Measurements from ENCODE around the gene PLA2G4C. TPM values are rescaled to one million over a fixed set of nuclear protein-coding genes. Genes with fewer than 3 reads are reported as not detected.

Gene PLA2G4C
- total and polyA plus RNA-seq, 4 donors, result 6.4 to 21.6 (median 10.2) TPM

DNA sequence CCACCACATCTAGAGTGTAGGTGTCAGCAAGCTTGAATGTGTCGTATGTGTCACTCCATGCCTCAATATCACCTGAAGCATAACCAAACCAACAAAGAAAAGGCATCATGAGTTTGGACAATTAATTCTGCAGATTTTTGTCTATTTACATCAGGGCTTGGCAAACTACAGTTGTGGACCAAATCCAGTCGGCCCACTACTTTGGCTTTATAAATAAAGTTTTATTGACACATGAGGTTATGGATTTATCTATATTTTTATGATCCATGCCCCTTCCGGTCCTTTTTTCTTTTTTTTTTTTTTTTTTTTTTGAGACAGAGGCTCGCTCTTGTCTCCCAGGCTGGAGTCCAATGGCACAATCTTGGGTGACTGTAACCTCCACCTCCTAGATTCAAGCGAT, 57.5 kb downstream of the PLA2G4C start:
- no peak for DNase-seq
- Histone ChIP-seq H3K4me1 (ENCODE audit: control insufficient read depth in 5 of 5, insufficient read depth in 5 of 5, low read length in 5 of 5) (no peaks in the 10 kb centered on the region), H3K9me3 (ENCODE audit: control insufficient read depth in 4 of 4, insufficient read depth in 3 of 4, low read length in 3 of 4) (peaks cover 0 to 7% (median 0%) of the 10 kb centered on the region in 4 donors), H3K27ac (ENCODE audit: low read depth in 1 of 2, low read length in 1 of 2) (no peak overlapping the region), H3K4me3 (no peak overlapping the region), H3K27me3 (ENCODE audit: control insufficient read depth in 3 of 3, insufficient read depth in 3 of 3, low read length in 2 of 3) (no peaks in the 10 kb centered on the region), H3K9ac (ENCODE audit: insufficient read depth in 1 of 2, low read length in 2 of 2) (no peak overlapping the region), H3K36me3 (ENCODE audit: control insufficient read depth in 4 of 4, insufficient read depth in 4 of 4, low read length in 4 of 4) (peaks cover 0 to 14% (median 4%) of the 10 kb centered on the region in 4 donors)
- TF ChIP-seq, protein P1, sequence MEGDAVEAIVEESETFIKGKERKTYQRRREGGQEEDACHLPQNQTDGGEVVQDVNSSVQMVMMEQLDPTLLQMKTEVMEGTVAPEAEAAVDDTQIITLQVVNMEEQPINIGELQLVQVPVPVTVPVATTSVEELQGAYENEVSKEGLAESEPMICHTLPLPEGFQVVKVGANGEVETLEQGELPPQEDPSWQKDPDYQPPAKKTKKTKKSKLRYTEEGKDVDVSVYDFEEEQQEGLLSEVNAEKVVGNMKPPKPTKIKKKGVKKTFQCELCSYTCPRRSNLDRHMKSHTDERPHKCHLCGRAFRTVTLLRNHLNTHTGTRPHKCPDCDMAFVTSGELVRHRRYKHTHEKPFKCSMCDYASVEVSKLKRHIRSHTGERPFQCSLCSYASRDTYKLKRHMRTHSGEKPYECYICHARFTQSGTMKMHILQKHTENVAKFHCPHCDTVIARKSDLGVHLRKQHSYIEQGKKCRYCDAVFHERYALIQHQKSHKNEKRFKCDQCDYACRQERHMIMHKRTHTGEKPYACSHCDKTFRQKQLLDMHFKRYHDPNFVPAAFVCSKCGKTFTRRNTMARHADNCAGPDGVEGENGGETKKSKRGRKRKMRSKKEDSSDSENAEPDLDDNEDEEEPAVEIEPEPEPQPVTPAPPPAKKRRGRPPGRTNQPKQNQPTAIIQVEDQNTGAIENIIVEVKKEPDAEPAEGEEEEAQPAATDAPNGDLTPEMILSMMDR (IDR thresholded peaks at IDR 0.05; ENCODE audit: control extremely low read depth, extremely low read depth), result no peak
- 83 to 94% methylated on average over 5 of the region's 5 CpGs for WGBS, 2 donors
- ATAC-seq (ENCODE audit: insufficient read depth, low FRiP score), result no peak

DNA sequence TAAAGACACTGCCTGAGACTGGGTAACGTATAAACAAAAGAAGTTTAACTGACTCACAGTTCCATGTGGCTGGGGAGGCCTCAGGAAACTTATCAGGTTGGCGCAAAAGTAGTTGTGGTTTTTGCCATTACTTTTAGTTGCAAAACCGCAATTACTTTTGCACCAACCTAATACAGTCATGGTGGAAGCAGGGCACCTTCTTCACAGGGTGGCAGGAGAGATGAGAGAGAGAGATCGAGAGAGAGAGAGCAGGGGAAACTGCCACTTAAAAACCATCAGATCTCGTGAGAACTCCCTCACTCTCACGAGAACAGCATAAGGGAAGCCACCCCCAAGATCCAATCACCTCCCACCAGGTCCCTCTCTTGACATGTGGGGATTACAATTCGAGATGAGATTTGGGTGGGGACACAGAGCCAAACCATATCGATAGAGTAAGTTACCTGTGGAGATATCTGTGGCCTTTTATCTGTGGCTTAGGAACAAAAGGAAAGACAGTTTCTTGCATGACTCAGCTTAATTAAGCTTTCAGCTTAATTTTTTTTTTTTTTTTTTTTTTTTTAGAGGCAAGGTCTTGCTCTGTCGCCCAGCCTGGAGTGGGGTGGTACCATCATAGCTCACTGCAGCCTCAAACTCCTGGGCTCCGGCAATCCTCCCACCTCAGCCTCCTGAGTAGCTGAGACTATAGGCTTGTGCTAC, 59.1 kb downstream of the PLA2G4C start:
- H3K4me3 ChIP-seq, result no peak overlapping the region

DNA sequence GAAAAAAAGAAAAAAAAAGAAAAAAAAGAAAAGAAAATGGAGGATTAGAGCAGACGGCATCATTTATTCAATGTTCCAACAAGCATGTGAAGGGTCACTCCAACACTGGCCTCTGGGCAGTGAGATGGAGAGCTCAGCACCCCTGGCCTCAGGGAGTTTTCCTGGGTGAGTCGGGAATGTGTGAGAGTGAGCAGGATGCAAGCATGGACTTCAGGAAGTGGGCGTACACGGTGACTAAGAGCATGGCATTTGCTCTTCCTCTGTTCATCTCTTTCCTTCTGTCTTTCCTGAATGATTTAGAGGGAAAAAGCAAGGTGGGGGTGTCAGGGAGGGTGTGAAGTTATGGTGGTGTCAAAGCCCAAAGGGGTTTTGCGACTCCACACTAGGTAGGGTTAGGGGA, 66.1 kb downstream of the PLA2G4C start:
- H3K27ac ChIP-seq (ENCODE audit: low read depth in 1 of 2, low read length in 1 of 2), result no peak overlapping the region
- DNase-seq (no peak), ATAC-seq (ENCODE audit: insufficient read depth, low FRiP score) (no peak)
- TF ChIP-seq, protein P1 (IDR thresholded peaks at IDR 0.05; ENCODE audit: control extremely low read depth, extremely low read depth), result no peak
- H3K9me3 ChIP-seq (ENCODE audit: control insufficient read depth in 4 of 4, insufficient read depth in 3 of 4, low read length in 3 of 4), result peaks cover 0 to under 1% (median 0%) of the 10 kb centered on the region in 4 donors
- H3K4me1 ChIP-seq (ENCODE audit: control insufficient read depth in 5 of 5, insufficient read depth in 5 of 5, low read length in 5 of 5), result no peaks in the 10 kb centered on the region
- H3K36me3 ChIP-seq (ENCODE audit: control insufficient read depth in 4 of 4, insufficient read depth in 4 of 4, low read length in 4 of 4), result peaks cover 0 to 4% (median 2%) of the 10 kb centered on the region in 4 donors
- H3K27me3 ChIP-seq (ENCODE audit: control insufficient read depth in 3 of 3, insufficient read depth in 3 of 3, low read length in 2 of 3), result peaks cover 0 to 3% (median 0%) of the 10 kb centered on the region in 3 donors
- no peak overlapping the region for H3K9ac ChIP-seq (ENCODE audit: insufficient read depth in 1 of 2, low read length in 2 of 2)
- WGBS, 2 donors, result 78 to 83% methylated on average over 5 of the region's 5 CpGs
- H3K4me3 ChIP-seq, result no peak overlapping the region

More for the DNA sequence above, 59.1 kb downstream of the PLA2G4C start:
- no peak for DNase-seq
- 77 to 84% methylated on average over 10 of the region's 10 CpGs for WGBS, 2 donors
- Histone ChIP-seq H3K9ac (ENCODE audit: insufficient read depth in 1 of 2, low read length in 2 of 2) (no peak overlapping the region), H3K36me3 (ENCODE audit: control insufficient read depth in 4 of 4, insufficient read depth in 4 of 4, low read length in 4 of 4) (peaks cover 0 to 14% (median 6%) of the 10 kb centered on the region in 4 donors), H3K9me3 (ENCODE audit: control insufficient read depth in 4 of 4, insufficient read depth in 3 of 4, low read length in 3 of 4) (peaks cover 0 to 7% (median 0%) of the 10 kb centered on the region in 4 donors), H3K4me1 (ENCODE audit: control insufficient read depth in 5 of 5, insufficient read depth in 5 of 5, low read length in 5 of 5) (no peaks in the 10 kb centered on the region), H3K27ac (ENCODE audit: low read depth in 1 of 2, low read length in 1 of 2) (no peak overlapping the region), H3K27me3 (ENCODE audit: control insufficient read depth in 3 of 3, insufficient read depth in 3 of 3, low read length in 2 of 3) (no peaks in the 10 kb centered on the region)
- ATAC-seq (ENCODE audit: insufficient read depth, low FRiP score), result no peak
- TF ChIP-seq, protein P1 (IDR thresholded peaks at IDR 0.05; ENCODE audit: control extremely low read depth, extremely low read depth), result no peak
